ENCODE data around the gene ZRSR2.
A peak's percentile ranks its signal among the peaks of the same experiment; 100 is the strongest.
"Not testable (repeated sequence)": the region's sequence is repeated elsewhere in the genome, so short reads cannot be mapped to it uniquely, and the experiment has no call there.

ZRSR2 gene

GRCh38 chrX:15789979-15790768 lies at the start of gene ZRSR2:
Gene ZRSR2, plus strand, starts transcription at chrX:15790484. Its CDS starts 12 bp downstream, at chrX:15790496.
- peak; percentile 46 for FAIRE-seq

- FAIRE-seq = no peak
Observed at GRCh38 chrX:15744181-15744867, 46.0 kb upstream of the ZRSR2 start.

- no peak for FAIRE-seq
Observed at GRCh38 chrX:15745179-15745578, 45.1 kb upstream of the ZRSR2 start.

- not testable (repeated sequence) for FAIRE-seq
Observed at GRCh38 chrX:15746651-15747050, 43.6 kb upstream of the ZRSR2 start.

GRCh38 chrX:15747626-15748173 lies 42.6 kb upstream of the ZRSR2 start:
- FAIRE-seq = no peak

- no peak for FAIRE-seq
Observed at GRCh38 chrX:15748841-15749240, 41.4 kb upstream of the ZRSR2 start.

- FAIRE-seq = peak; percentile 51
Observed at GRCh38 chrX:15749642-15750610, 40.4 kb upstream of the ZRSR2 start.

- no peak for FAIRE-seq
Observed at GRCh38 chrX:15750611-15751154, 39.6 kb upstream of the ZRSR2 start.

- peak; percentile 98 for FAIRE-seq
Observed at GRCh38 chrX:15751155-15751819, 39.0 kb upstream of the ZRSR2 start.

GRCh38 chrX:15755091-15755490 lies 35.2 kb upstream of the ZRSR2 start:
- no peak for FAIRE-seq

GRCh38 chrX:15758140-15758539 lies 32.1 kb upstream of the ZRSR2 start:
- FAIRE-seq = no peak

GRCh38 chrX:15759886-15760285 lies 30.4 kb upstream of the ZRSR2 start:
- not testable (repeated sequence) for FAIRE-seq

GRCh38 chrX:15761564-15762191 lies 28.6 kb upstream of the ZRSR2 start:
- FAIRE-seq = no peak

GRCh38 chrX:15769300-15769954 lies 20.9 kb upstream of the ZRSR2 start:
- no peak for FAIRE-seq

GRCh38 chrX:15781961-15782699 lies 8.2 kb upstream of the ZRSR2 start:
- FAIRE-seq = no peak

GRCh38 chrX:15785176-15785750 lies 5.0 kb upstream of the ZRSR2 start:
- no peak for FAIRE-seq

GRCh38 chrX:15786915-15787314 lies 3.4 kb upstream of the ZRSR2 start:
- no peak for FAIRE-seq

GRCh38 chrX:15790769-15791290 lies 546 bp downstream of the ZRSR2 start:
- FAIRE-seq = no peak

GRCh38 chrX:15797707-15798106 lies 7.4 kb downstream of the ZRSR2 start:
- FAIRE-seq = no peak
